SK-N-SH (cell line): ENCODE data around the gene NAALADL2. TPM values are rescaled to one million over a fixed set of nuclear protein-coding genes. Genes with fewer than 3 reads are reported as not detected.

ENCODE experiments used
- CTCF ChIA-PET: fragments of 300-600, 350-600 bp; formaldehyde crosslinking; extraction: SDS; loops from one replicate; lab custom pipeline; 2021; lab: Yijun Ruan, JAX
- POLR2A ChIA-PET: fragments of 350-600 bp; sonication (Branson Sonifier 250); formaldehyde crosslinking; extraction: SDS; loops from one replicate; lab custom pipeline; 2020; ENCODE audit warnings: antibody characterized with exemption, inconsistent platforms; lab: Yijun Ruan, JAX
- DNase-seq: peaks from one replicate; pipeline ENCODE4 v3.0.0; 2012
- H2AFZ ChIP-seq: fragments of 200-600 bp; sonication (generic); 2 replicates; pipeline ENCODE4 v1.8.1; 2016; ENCODE audit warnings: antibody characterized with exemption, mild to moderate bottlenecking, low read depth
- H3F3A ChIP-seq: fragments of 200-600 bp; sonication (generic); replicated peaks from 2 replicates; pipeline ENCODE3; 2016; ENCODE audit warnings: antibody characterized with exemption, mild to moderate bottlenecking; ENCODE audit not compliant: insufficient read depth
- H3K27ac ChIP-seq, 2 experiments: fragments of 200-500 bp in 1 of 2; fragments of 200-600 bp in 1 of 2; sonication (Bioruptor generic) in 1 of 2; sonication (generic), shearing (Covaris generic) in 1 of 2; 2 replicates each; pipeline versions ENCODE4 v1.5.1 to v1.6.1; 2014 to 2016; ENCODE audit warnings: low read depth in 2 of 2, inconsistent platforms in 1 of 2, low read length in 1 of 2, mild to moderate bottlenecking in 1 of 2, mixed read lengths in 1 of 2
- H3K27me3 ChIP-seq: fragments of 200-600 bp; sonication (generic), shearing (Covaris generic); 2 replicates; pipeline ENCODE4 v1.6.1; 2016; ENCODE audit warnings: mixed run types; ENCODE audit not compliant: insufficient read depth
- H3K36me3 ChIP-seq, 2 experiments: fragments of 200-500 bp in 1 of 2; fragments of 200-600 bp in 1 of 2; sonication (Bioruptor generic) in 1 of 2; sonication (generic) in 1 of 2; replicated peaks in 1 of 2; 2 replicates each; pipeline versions ENCODE3 to v1.5.1; 2014 to 2016; ENCODE audit warnings: low read length in 1 of 2, mild to moderate bottlenecking in 1 of 2; ENCODE audit not compliant: insufficient read depth in 2 of 2, control insufficient read depth in 1 of 2
- H3K4me1 ChIP-seq, 2 experiments: fragments of 200-500 bp in 1 of 2; fragments of 200-600 bp in 1 of 2; sonication (Bioruptor generic) in 1 of 2; sonication (generic), shearing (Covaris generic) in 1 of 2; 2 replicates each; pipeline versions ENCODE4 v1.5.1 to v1.6.1; 2014 to 2016; ENCODE audit warnings: low read depth in 1 of 2, low read length in 1 of 2, mixed run types in 1 of 2; ENCODE audit not compliant: insufficient read depth in 2 of 2, control insufficient read depth in 1 of 2
- H3K4me2 ChIP-seq: fragments of 200-600 bp; sonication (generic), shearing (Covaris generic); 2 replicates; pipeline ENCODE4 v1.6.1; 2017; ENCODE audit warnings: mixed run types
- H3K4me3 ChIP-seq, 2 experiments: fragments of 200-500 bp in 1 of 2; fragments of 200-600 bp in 1 of 2; sonication (Bioruptor generic) in 1 of 2; sonication (generic), shearing (Covaris generic) in 1 of 2; 2 replicates each; pipeline versions ENCODE4 v1.5.1 to v1.8.1; 2014 to 2016; ENCODE audit warnings: low read depth in 2 of 2, inconsistent platforms in 1 of 2, low read length in 1 of 2, mild to moderate bottlenecking in 1 of 2, mixed read lengths in 1 of 2, moderate library complexity in 1 of 2
- H3K79me2 ChIP-seq: fragments of 200-600 bp; sonication (generic); 2 replicates; pipeline ENCODE4 v1.8.1; 2017; ENCODE audit warnings: mild to moderate bottlenecking; ENCODE audit not compliant: insufficient read depth
- H3K9ac ChIP-seq: fragments of 200-600 bp; sonication (generic); 2 replicates; pipeline ENCODE4 v1.6.1; 2017; ENCODE audit warnings: mixed run types
- H3K9me2 ChIP-seq: fragments of 200-600 bp; sonication (generic); 2 replicates; pipeline ENCODE4 v1.6.1; 2017; ENCODE audit warnings: mixed run types
- H3K9me3 ChIP-seq: fragments of 200-600 bp; sonication (generic); 2 replicates; pipeline ENCODE4 v1.6.1; 2017; ENCODE audit warnings: mixed run types, mild to moderate bottlenecking, moderate library complexity
- H4K20me1 ChIP-seq: fragments of 200-600 bp; sonication (generic); 2 replicates; pipeline ENCODE4 v1.6.1; 2017; ENCODE audit warnings: mild to moderate bottlenecking, mixed run types; ENCODE audit not compliant: insufficient read depth
- CHD2 ChIP-seq: fragments of 150-350 bp; IDR thresholded peaks from 2 replicates; pipeline ENCODE4 v1.6.1; 2018; ENCODE audit warnings: low read length; ENCODE audit not compliant: partially characterized antibody
- ELF1 ChIP-seq: IDR thresholded peaks from 2 replicates; pipeline ENCODE4 v1.4.0; 2012
- EP300 ChIP-seq, 2 experiments: IDR thresholded peaks; 2 replicates each; pipeline versions ENCODE4 v1.4.0 to v1.6.1; 2012; ENCODE audit warnings: borderline replicate concordance in 1 of 2, low read depth in 1 of 2, low read length in 1 of 2
- FOXJ3 ChIP-seq: sonication (generic); formaldehyde crosslinking; IDR thresholded peaks from 2 replicates; pipeline ENCODE4 v1.5.1; 2020; ENCODE audit warnings: mild to moderate bottlenecking, missing genetic modification reagents
- GABPA ChIP-seq: IDR thresholded peaks from 2 replicates; pipeline ENCODE4 v1.4.0; 2012; ENCODE audit warnings: low read depth, mild to moderate bottlenecking
- GATA2 ChIP-seq: sonication (generic); formaldehyde crosslinking; IDR thresholded peaks from 2 replicates; pipeline ENCODE4 v1.5.0; 2020; ENCODE audit warnings: mild to moderate bottlenecking, missing genetic modification reagents
- JUND ChIP-seq: IDR thresholded peaks from 2 replicates; pipeline ENCODE4 v1.4.0; 2012
- MXI1 ChIP-seq: IDR thresholded peaks from 2 replicates; pipeline ENCODE4 v1.6.1; 2012; ENCODE audit warnings: mild to moderate bottlenecking, low read depth, low read length, improper control_type of control experiment
- NRF1 ChIP-seq: IDR thresholded peaks from 2 replicates; pipeline ENCODE4 v1.6.1; 2012; ENCODE audit warnings: low read depth, mild to moderate bottlenecking, low read length
- POLR2AphosphoS5 ChIP-seq: IDR thresholded peaks from 2 replicates; pipeline ENCODE4 v1.6.1; 2012; ENCODE audit warnings: low read depth, low read length
- RAD21 ChIP-seq: IDR thresholded peaks from 2 replicates; pipeline ENCODE4 v1.6.1; 2012; ENCODE audit warnings: mild to moderate bottlenecking, low read length
- RFX5 ChIP-seq: IDR thresholded peaks from 2 replicates; pipeline ENCODE4 v1.6.1; 2012; ENCODE audit warnings: mild to moderate bottlenecking, improper control_type of control experiment, low read length
- RXRA ChIP-seq: IDR thresholded peaks from 2 replicates; pipeline ENCODE4 v1.4.0; 2012; ENCODE audit warnings: low read depth, mild to moderate bottlenecking, borderline replicate concordance
- SMC3 ChIP-seq: IDR thresholded peaks from 2 replicates; pipeline ENCODE4 v1.6.1; 2012; ENCODE audit warnings: low read depth, low read length, improper control_type of control experiment
- TAF1 ChIP-seq: IDR thresholded peaks from 2 replicates; pipeline ENCODE4 v1.6.1; 2012; ENCODE audit warnings: low read depth, mild to moderate bottlenecking, low read length, moderate library complexity, borderline replicate concordance
- TCF12 ChIP-seq: IDR thresholded peaks from 2 replicates; pipeline ENCODE4 v1.4.0; 2012
- TEAD4 ChIP-seq: IDR thresholded peaks from 2 replicates; pipeline ENCODE4 v1.4.0; 2012; ENCODE audit warnings: mild to moderate bottlenecking, borderline replicate concordance; ENCODE audit not compliant: insufficient read depth
- YY1 ChIP-seq: IDR thresholded peaks from 2 replicates; pipeline ENCODE4 v1.4.0; 2012; ENCODE audit warnings: low read depth, mild to moderate bottlenecking
- WGBS: methylation state at CpG from one replicate; pipeline ENCODE4 v1.1.6; 2017; ENCODE audit warnings: low lambda C conversion rate; 5-methylcytosine and 5-hydroxymethylcytosine counted together
- polyA plus RNA-seq, 3 experiments: library from polyadenylated mRNA; depleted of rRNA; stranded (reverse); fragments of >200 nt; gene quantifications; 2 replicates each; pipeline ENCODE4 v1.2.3, GENCODE V29; 2012
- TF ChIP-seq, protein P1 (sequence below): IDR thresholded peaks from 2 replicates; pipeline ENCODE4 v1.6.1; 2012; ENCODE audit warnings: mild to moderate bottlenecking, low read depth, low read length, moderate library complexity
- TF ChIP-seq, protein P2 (sequence below): IDR thresholded peaks from 2 replicates; pipeline ENCODE4; 2012
- TF ChIP-seq, protein P3 (sequence below): IDR thresholded peaks from 2 replicates; pipeline ENCODE4 v1.4.0; 2012; ENCODE audit warnings: low read depth, borderline replicate concordance
- TF ChIP-seq, protein P4 (sequence below): fragments of 200-600 bp; sonication (generic); IDR thresholded peaks from 2 replicates; pipeline ENCODE4 v1.6.1; 2017; ENCODE audit warnings: antibody characterized with exemption, mild to moderate bottlenecking, moderate library complexity

The NAALADL2 gene
- polyA plus RNA-seq, 1 of the 3 experiments (the other 2 are of a cell fraction), result 1.2 TPM

DNA sequence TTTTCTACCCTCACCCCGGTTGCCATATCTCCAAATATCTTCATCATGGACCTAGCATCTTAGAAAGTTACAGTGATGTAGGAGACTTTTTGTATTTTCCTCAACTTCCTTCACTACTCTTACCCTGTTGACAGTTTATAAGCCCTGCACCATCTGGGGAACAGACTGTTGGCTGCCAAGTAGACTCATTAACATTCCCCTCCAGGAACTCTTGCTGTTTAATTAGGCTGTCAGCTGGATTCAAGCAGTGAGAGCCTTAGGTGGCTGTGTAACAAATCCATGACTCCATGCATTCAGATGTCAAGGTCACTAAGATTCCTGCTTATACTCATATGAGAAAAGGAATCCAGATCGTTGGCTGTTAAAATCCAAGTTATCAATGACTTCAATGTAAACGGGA is 198.3 kb downstream of the NAALADL2 start:
- DNase-seq, result no peak
- Histone ChIP-seq H3K79me2 (no peaks in the 10 kb centered on the region), H3K9me2 (no peaks in the 10 kb centered on the region)
- no peak for TF ChIP-seq RFX5
- no peak for TF ChIP-seq RXRA
- no peak for TF ChIP-seq NRF1
- TF ChIP-seq RAD21, result no peak
- TF ChIP-seq, all 33 proteins: peak for 0
- 41% methylated on average over 3 of the region's 3 CpGs for WGBS
- no peaks in the 10 kb centered on the region for H3F3A ChIP-seq
- CTCF ChIA-PET, result no interaction called here
- H3K9me3 ChIP-seq, result no peaks in the 10 kb centered on the region
- no peak overlapping the region for H3K4me2 ChIP-seq
- no peaks in the 10 kb centered on the region for H3K36me3 ChIP-seq
- POLR2A ChIA-PET, result no interaction called here
- H3K27me3 ChIP-seq, result no peaks in the 10 kb centered on the region
- H2AFZ ChIP-seq, result no peak overlapping the region
- no peak overlapping the region for H3K9ac ChIP-seq
- no peaks in the 10 kb centered on the region for H4K20me1 ChIP-seq
- H3K4me3 ChIP-seq, result no peak overlapping the region
- no peak overlapping the region for H3K27ac ChIP-seq
- H3K4me1 ChIP-seq, result no peaks in the 10 kb centered on the region

DNA sequence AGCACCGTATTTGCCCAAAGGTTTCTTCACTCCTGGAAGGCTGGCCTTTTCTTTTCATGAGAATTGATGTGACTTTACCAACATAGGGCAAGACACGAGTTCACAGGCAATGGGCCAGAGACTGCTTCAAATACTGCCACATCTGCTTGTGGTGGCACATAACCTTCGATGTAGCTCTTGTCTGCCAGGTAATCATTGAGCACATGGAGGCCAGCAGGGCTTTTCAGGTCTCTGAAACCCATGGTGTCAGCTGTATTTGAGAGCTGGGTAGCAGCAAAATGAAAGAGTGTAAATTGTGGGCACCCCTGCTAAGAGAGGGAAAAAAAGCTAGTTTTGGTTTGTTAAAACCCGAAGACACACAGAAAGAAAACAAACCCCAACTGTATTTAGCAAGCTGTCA is 200.7 kb downstream of the NAALADL2 start:
- Histone ChIP-seq H3K9ac (no peak overlapping the region), H3K36me3 (no peaks in the 10 kb centered on the region), H3K4me1 (no peaks in the 10 kb centered on the region), H3K4me3 (no peak overlapping the region), H3K9me2 (no peaks in the 10 kb centered on the region), H3K9me3 (no peaks in the 10 kb centered on the region), H4K20me1 (no peaks in the 10 kb centered on the region), H3F3A (no peaks in the 10 kb centered on the region), H3K27ac (no peak overlapping the region), H3K79me2 (no peaks in the 10 kb centered on the region), H3K27me3 (no peaks in the 10 kb centered on the region), H2AFZ (no peak overlapping the region), H3K4me2 (no peak overlapping the region)
- 71% methylated on average over 4 of the region's 4 CpGs for WGBS
- ChIA-PET CTCF (no interaction called here), POLR2A (no interaction called here)
- DNase-seq, result no peak
- TF ChIP-seq GATA2 (CRISPR knock-in tag), result no peak
- TF ChIP-seq YY1, result no peak
- no peak for TF ChIP-seq MXI1
- no peak for TF ChIP-seq ELF1
- TF ChIP-seq EP300 (IDR thresholded peaks at IDR 0.05; ENCODE audit: borderline replicate concordance in 1 of 2, low read depth in 1 of 2, low read length in 1 of 2), result no peak
- TF ChIP-seq CHD2, result no peak
- TF ChIP-seq TAF1, result no peak
- no peak for TF ChIP-seq GABPA
- TF ChIP-seq, protein P1, sequence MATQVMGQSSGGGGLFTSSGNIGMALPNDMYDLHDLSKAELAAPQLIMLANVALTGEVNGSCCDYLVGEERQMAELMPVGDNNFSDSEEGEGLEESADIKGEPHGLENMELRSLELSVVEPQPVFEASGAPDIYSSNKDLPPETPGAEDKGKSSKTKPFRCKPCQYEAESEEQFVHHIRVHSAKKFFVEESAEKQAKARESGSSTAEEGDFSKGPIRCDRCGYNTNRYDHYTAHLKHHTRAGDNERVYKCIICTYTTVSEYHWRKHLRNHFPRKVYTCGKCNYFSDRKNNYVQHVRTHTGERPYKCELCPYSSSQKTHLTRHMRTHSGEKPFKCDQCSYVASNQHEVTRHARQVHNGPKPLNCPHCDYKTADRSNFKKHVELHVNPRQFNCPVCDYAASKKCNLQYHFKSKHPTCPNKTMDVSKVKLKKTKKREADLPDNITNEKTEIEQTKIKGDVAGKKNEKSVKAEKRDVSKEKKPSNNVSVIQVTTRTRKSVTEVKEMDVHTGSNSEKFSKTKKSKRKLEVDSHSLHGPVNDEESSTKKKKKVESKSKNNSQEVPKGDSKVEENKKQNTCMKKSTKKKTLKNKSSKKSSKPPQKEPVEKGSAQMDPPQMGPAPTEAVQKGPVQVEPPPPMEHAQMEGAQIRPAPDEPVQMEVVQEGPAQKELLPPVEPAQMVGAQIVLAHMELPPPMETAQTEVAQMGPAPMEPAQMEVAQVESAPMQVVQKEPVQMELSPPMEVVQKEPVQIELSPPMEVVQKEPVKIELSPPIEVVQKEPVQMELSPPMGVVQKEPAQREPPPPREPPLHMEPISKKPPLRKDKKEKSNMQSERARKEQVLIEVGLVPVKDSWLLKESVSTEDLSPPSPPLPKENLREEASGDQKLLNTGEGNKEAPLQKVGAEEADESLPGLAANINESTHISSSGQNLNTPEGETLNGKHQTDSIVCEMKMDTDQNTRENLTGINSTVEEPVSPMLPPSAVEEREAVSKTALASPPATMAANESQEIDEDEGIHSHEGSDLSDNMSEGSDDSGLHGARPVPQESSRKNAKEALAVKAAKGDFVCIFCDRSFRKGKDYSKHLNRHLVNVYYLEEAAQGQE, result no peak
- TF ChIP-seq, protein P2, sequence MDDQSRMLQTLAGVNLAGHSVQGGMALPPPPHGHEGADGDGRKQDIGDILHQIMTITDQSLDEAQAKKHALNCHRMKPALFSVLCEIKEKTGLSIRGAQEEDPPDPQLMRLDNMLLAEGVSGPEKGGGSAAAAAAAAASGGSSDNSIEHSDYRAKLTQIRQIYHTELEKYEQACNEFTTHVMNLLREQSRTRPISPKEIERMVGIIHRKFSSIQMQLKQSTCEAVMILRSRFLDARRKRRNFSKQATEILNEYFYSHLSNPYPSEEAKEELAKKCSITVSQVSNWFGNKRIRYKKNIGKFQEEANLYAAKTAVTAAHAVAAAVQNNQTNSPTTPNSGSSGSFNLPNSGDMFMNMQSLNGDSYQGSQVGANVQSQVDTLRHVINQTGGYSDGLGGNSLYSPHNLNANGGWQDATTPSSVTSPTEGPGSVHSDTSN, result no peak
- no peak for TF ChIP-seq TCF12
- no peak for TF ChIP-seq FOXJ3 (CRISPR knock-in tag)
- TF ChIP-seq JUND, result no peak
- no peak for TF ChIP-seq NRF1
- no peak for TF ChIP-seq TEAD4
- no peak for TF ChIP-seq SMC3
- TF ChIP-seq, protein P3, sequence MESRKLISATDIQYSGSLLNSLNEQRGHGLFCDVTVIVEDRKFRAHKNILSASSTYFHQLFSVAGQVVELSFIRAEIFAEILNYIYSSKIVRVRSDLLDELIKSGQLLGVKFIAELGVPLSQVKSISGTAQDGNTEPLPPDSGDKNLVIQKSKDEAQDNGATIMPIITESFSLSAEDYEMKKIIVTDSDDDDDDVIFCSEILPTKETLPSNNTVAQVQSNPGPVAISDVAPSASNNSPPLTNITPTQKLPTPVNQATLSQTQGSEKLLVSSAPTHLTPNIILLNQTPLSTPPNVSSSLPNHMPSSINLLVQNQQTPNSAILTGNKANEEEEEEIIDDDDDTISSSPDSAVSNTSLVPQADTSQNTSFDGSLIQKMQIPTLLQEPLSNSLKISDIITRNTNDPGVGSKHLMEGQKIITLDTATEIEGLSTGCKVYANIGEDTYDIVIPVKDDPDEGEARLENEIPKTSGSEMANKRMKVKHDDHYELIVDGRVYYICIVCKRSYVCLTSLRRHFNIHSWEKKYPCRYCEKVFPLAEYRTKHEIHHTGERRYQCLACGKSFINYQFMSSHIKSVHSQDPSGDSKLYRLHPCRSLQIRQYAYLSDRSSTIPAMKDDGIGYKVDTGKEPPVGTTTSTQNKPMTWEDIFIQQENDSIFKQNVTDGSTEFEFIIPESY, result no peak
- TF ChIP-seq POLR2AphosphoS5, result no peak
- TF ChIP-seq, protein P4, sequence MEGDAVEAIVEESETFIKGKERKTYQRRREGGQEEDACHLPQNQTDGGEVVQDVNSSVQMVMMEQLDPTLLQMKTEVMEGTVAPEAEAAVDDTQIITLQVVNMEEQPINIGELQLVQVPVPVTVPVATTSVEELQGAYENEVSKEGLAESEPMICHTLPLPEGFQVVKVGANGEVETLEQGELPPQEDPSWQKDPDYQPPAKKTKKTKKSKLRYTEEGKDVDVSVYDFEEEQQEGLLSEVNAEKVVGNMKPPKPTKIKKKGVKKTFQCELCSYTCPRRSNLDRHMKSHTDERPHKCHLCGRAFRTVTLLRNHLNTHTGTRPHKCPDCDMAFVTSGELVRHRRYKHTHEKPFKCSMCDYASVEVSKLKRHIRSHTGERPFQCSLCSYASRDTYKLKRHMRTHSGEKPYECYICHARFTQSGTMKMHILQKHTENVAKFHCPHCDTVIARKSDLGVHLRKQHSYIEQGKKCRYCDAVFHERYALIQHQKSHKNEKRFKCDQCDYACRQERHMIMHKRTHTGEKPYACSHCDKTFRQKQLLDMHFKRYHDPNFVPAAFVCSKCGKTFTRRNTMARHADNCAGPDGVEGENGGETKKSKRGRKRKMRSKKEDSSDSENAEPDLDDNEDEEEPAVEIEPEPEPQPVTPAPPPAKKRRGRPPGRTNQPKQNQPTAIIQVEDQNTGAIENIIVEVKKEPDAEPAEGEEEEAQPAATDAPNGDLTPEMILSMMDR, result no peak
